ENCODE data around the gene C11orf42. TPM values are rescaled to one million over a fixed set of nuclear protein-coding genes. Genes with fewer than 3 reads are reported as not detected.

Gene C11orf42
- total RNA-seq, 4 donors from 2014 or later = not detected

DNA sequence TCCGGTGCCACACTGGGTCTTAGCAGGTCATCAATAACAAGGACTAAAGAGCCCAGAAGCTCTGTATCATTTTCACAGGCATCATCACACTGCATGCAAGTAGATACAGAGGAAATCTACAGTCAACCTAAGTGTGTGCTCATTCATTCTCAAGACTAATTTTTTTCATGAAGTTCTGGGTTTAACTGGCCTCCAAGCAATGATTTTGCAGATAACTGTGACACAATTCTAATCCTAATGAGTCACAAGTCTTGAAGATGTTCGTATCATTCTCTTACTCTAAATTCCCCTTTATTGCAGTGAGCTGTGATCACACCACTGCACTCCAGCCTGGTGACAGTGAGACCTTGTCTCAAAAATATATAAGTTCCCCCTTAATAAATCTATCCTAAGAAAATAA, 3.9 kb upstream of the C11orf42 start:
- 76 to 78% methylated on average over 2 of the region's 2 CpGs for WGBS, 2 donors
- Histone ChIP-seq H3K36me3 (peaks cover 0 to 17% (median 0%) of the 10 kb centered on the region in 3 donors), H3K4me3 (no peak overlapping the region), H3K4me1 (no peaks in the 10 kb centered on the region), H3K27ac (no peak overlapping the region), H3K27me3 (no peaks in the 10 kb centered on the region), H3K9me3 (no peaks in the 10 kb centered on the region)
- TF ChIP-seq, protein P1, sequence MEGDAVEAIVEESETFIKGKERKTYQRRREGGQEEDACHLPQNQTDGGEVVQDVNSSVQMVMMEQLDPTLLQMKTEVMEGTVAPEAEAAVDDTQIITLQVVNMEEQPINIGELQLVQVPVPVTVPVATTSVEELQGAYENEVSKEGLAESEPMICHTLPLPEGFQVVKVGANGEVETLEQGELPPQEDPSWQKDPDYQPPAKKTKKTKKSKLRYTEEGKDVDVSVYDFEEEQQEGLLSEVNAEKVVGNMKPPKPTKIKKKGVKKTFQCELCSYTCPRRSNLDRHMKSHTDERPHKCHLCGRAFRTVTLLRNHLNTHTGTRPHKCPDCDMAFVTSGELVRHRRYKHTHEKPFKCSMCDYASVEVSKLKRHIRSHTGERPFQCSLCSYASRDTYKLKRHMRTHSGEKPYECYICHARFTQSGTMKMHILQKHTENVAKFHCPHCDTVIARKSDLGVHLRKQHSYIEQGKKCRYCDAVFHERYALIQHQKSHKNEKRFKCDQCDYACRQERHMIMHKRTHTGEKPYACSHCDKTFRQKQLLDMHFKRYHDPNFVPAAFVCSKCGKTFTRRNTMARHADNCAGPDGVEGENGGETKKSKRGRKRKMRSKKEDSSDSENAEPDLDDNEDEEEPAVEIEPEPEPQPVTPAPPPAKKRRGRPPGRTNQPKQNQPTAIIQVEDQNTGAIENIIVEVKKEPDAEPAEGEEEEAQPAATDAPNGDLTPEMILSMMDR (IDR thresholded peaks at IDR 0.05) = no peak
- TF ChIP-seq POLR2A (IDR thresholded peaks at IDR 0.05) = no peak
- TF ChIP-seq EP300 (IDR thresholded peaks at IDR 0.05) = no peak
- DNase-seq (ENCODE audit: low spot score in 2 of 2) = no peak

DNA sequence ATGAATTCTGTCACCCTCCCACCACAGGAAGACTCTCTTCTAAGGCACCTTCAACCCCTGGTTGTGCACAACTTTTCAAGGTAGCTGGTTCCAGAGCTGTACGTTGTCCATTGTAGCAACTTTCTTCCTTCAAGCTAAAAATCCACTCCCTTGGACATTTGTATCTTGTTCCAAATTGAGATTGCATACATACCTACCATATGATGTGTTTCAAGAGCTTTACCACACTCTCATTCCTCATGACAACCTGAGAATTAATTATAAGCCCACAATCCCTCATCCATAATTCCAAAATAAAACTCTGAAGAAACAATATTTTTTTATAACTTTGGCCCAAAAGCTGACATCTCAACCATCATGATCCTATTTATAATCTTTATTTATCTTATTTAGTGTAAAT, 3.3 kb upstream of the C11orf42 start:
- H3K4me3 ChIP-seq = no peak overlapping the region
- no peak for DNase-seq (ENCODE audit: low spot score in 2 of 2)
- peaks cover 0 to 23% (median 0%) of the 10 kb centered on the region in 3 donors for H3K36me3 ChIP-seq
- no peaks in the 10 kb centered on the region for H3K4me1 ChIP-seq
- WGBS, 2 donors = 81 to 94% methylated on average over 1 of the region's 1 CpG
- H3K27me3 ChIP-seq = no peaks in the 10 kb centered on the region
- H3K27ac ChIP-seq = no peak overlapping the region
- no peaks in the 10 kb centered on the region for H3K9me3 ChIP-seq
- no peak for TF ChIP-seq EP300 (IDR thresholded peaks at IDR 0.05)
- TF ChIP-seq, protein P1 (IDR thresholded peaks at IDR 0.05) = no peak
- no peak for TF ChIP-seq POLR2A (IDR thresholded peaks at IDR 0.05)

DNA sequence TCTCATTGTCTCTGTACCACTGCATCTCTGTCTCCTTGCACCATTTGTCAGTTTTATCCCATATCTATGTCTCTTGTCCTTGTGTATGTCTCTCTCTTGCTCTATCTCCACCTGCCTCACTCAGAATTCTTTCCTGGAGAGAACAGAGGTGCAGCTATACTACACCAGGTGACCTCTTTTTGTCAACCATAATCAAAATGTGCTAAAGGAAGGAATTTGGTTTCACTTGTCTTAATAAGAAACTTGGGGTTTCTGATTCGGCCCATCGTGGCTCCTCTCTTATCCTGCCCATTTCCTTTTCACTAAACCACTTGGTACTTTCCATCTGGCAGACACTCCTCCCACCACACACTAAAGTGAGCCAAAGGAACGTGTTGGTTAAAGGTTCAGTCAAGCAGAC, 2.0 kb upstream of the C11orf42 start:
- 60 to 79% methylated on average over 3 of the region's 3 CpGs for WGBS, 2 donors
- TF ChIP-seq EP300 (IDR thresholded peaks at IDR 0.05) = no peak
- TF ChIP-seq POLR2A (IDR thresholded peaks at IDR 0.05) = no peak
- TF ChIP-seq, protein P1 (IDR thresholded peaks at IDR 0.05) = no peak
- H3K4me1 ChIP-seq = no peaks in the 10 kb centered on the region
- H3K9me3 ChIP-seq = no peaks in the 10 kb centered on the region
- no peak overlapping the region for H3K27ac ChIP-seq
- no peak overlapping the region for H3K4me3 ChIP-seq
- H3K36me3 ChIP-seq = peaks cover 0 to 34% (median 0%) of the 10 kb centered on the region in 3 donors
- no peaks in the 10 kb centered on the region for H3K27me3 ChIP-seq
- DNase-seq (ENCODE audit: low spot score in 2 of 2) = no peak

DNA sequence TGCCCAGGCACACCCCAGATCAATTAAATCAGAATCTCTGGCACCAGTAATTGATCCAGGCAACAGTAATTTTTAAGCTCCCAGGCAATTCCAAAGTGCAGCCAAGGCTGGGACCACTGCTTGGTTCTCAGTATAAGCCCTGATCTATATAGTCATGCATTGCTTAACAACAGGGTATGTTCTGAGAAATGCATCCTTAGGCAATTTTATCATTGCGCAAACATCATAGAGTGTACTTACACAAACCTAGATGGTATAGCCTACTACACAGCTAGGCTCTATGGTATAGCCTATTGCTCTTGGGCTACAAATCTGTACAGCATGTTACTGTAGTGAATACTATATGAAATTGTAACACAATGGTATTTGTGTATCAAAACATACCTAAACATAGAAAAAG, 651 bp upstream of the C11orf42 start:
- H3K4me1 ChIP-seq = no peaks in the 10 kb centered on the region
- H3K27me3 ChIP-seq = no peaks in the 10 kb centered on the region
- H3K9me3 ChIP-seq = no peaks in the 10 kb centered on the region
- H3K27ac ChIP-seq = no peak overlapping the region
- WGBS, 2 donors = 100% methylated on average over 1 of the region's 1 CpG
- TF ChIP-seq EP300 (IDR thresholded peaks at IDR 0.05) (no peak), POLR2A (IDR thresholded peaks at IDR 0.05) (no peak)
- TF ChIP-seq, protein P1 (IDR thresholded peaks at IDR 0.05) = no peak
- DNase-seq (ENCODE audit: low spot score in 2 of 2) = no peak
- H3K36me3 ChIP-seq = peaks cover 0 to 48% (median 0%) of the 10 kb centered on the region in 3 donors
- no peak overlapping the region for H3K4me3 ChIP-seq

DNA sequence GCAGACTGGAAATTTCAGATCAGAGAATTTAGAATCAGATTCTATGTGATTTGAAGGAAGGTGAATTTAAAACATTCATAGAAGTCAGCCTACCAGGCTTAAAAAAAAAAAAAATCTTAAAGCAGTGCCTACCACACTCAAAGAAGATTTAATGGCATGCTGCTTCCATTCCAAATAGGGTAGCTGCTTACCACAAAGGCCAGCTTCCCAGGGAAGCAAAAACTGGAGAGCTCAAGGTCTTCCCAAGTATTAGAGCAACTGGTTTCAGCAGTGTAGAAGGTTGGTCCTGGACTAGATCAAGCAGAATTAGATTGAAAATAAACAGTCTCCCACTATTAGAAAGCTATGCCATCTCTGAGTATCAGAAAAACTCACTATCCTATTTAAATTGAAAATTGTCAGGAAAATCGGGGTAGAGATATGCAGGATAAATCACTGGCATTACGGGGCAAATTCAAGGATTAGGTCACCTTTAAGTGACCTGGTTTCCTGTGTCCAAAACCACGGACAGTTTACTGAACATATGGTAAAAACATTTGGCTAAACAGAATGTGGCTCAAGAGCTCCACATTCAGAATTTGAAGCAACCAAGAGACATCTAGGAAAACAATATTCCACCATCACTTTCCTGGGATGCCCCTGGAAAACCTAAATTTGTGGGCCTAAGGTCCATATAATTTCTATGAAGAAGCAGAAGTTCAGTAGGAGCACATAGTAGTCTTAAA, 1.3 kb downstream of the C11orf42 start:
- Histone ChIP-seq H3K9me3 (no peaks in the 10 kb centered on the region), H3K36me3 (peaks cover 2 to 67% (median 3%) of the 10 kb centered on the region in 3 donors), H3K27me3 (no peaks in the 10 kb centered on the region), H3K27ac (no peak overlapping the region), H3K4me1 (no peaks in the 10 kb centered on the region), H3K4me3 (no peak overlapping the region)
- no peak for DNase-seq (ENCODE audit: low spot score in 2 of 2)
- WGBS, 2 donors = 71 to 79% methylated on average over 3 of the region's 3 CpGs
- no peak for TF ChIP-seq EP300 (IDR thresholded peaks at IDR 0.05)
- TF ChIP-seq, protein P1 (IDR thresholded peaks at IDR 0.05) = no peak
- no peak for TF ChIP-seq POLR2A (IDR thresholded peaks at IDR 0.05)

Data from tibial nerve (tissue), 4 donors.